Measurements from ENCODE around the gene DNAJC10.
A peak's percentile ranks its signal among the peaks of the same experiment; 100 is the strongest.
"Not testable (repeated sequence)": the region's sequence is repeated elsewhere in the genome, so short reads cannot be mapped to it uniquely, and the experiment has no call there.

Gene DNAJC10

GRCh38 chr2:182715892-182716649, at the start of gene DNAJC10:
DNAJC10 (plus strand) TSS chr2:182716257; CDS start chr2:182718087, 1,830 bp downstream.
- peak; percentile 57 to 73 for DNase-seq

- DNase-seq, result no peak
These were observed 49.3 kb upstream of the DNAJC10 start for GRCh38 chr2:182666674-182667314.

GRCh38 chr2:182667315-182667695, 48.8 kb upstream of the DNAJC10 start:
- DNase-seq, result no peak

- no peak for DNase-seq
These were observed 47.4 kb upstream of the DNAJC10 start for GRCh38 chr2:182668671-182669070.

GRCh38 chr2:182672466-182673165, 43.4 kb upstream of the DNAJC10 start:
- no peak for DNase-seq

- no peak for DNase-seq
These were observed 35.2 kb upstream of the DNAJC10 start for GRCh38 chr2:182680837-182681236.

- no peak for DNase-seq
These were observed 33.8 kb upstream of the DNAJC10 start for GRCh38 chr2:182682210-182682609.

GRCh38 chr2:182685559-182685958, 30.5 kb upstream of the DNAJC10 start:
- DNase-seq, result no peak

GRCh38 chr2:182686763-182687162, 29.3 kb upstream of the DNAJC10 start:
- DNase-seq, result not testable (repeated sequence)

GRCh38 chr2:182694189-182694588, 21.9 kb upstream of the DNAJC10 start:
- no peak for DNase-seq

GRCh38 chr2:182695776-182696175, 20.3 kb upstream of the DNAJC10 start:
- no peak for DNase-seq

GRCh38 chr2:182698671-182699070, 17.4 kb upstream of the DNAJC10 start:
- no peak for DNase-seq

GRCh38 chr2:182705761-182706160, 10.3 kb upstream of the DNAJC10 start:
- DNase-seq, result no peak

- no peak for DNase-seq
These were observed 9.3 kb upstream of the DNAJC10 start for GRCh38 chr2:182706751-182707150.

GRCh38 chr2:182713601-182714000, 2.5 kb upstream of the DNAJC10 start:
- DNase-seq, result no peak

GRCh38 chr2:182715121-182715891, 751 bp upstream of the DNAJC10 start:
- DNase-seq, result no peak

- DNase-seq, result no peak
These were observed 558 bp downstream of the DNAJC10 start for GRCh38 chr2:182716650-182716979.

GRCh38 chr2:182717416-182717815, 1.4 kb downstream of the DNAJC10 start:
- no peak for DNase-seq

GRCh38 chr2:182717816-182718215, 1.8 kb downstream of the DNAJC10 start:
- DNase-seq, result no peak

GRCh38 chr2:182718459-182718858, 2.4 kb downstream of the DNAJC10 start:
- DNase-seq, result no peak

GRCh38 chr2:182719116-182719515, 3.1 kb downstream of the DNAJC10 start:
- not testable (repeated sequence) for DNase-seq

GRCh38 chr2:182724656-182725055, 8.6 kb downstream of the DNAJC10 start:
- no peak for DNase-seq

- DNase-seq, result no peak
These were observed 10.4 kb downstream of the DNAJC10 start for GRCh38 chr2:182726473-182726872.
